ENCODE results near the gene CDH4. TPM values are rescaled to one million over a fixed set of nuclear protein-coding genes. Genes with fewer than 3 reads are reported as not detected.

CDH4 gene
- total RNA-seq, 1 donor from 2014 or later: not detected

GRCh38 chr20:61883857-61884393 is 631.9 kb downstream of the CDH4 start:
- Histone ChIP-seq H3K27me3 (no peaks in the 10 kb centered on the region), H3K27ac (no peak overlapping the region), H3K4me1 (no peaks in the 10 kb centered on the region), H3K9me3 (no peaks in the 10 kb centered on the region), H3K4me3 (no peak overlapping the region), H3K36me3 (no peaks in the 10 kb centered on the region)
- TF ChIP-seq CTCF (IDR thresholded peaks at IDR 0.05): no peak
- intact Hi-C loops (cut with DNase I): no loop called here
- DNase-seq (ENCODE audit: low spot score in 2 of 2): no peak

- TF ChIP-seq CTCF (IDR thresholded peaks at IDR 0.05): no peak
- Histone ChIP-seq H3K4me3 (no peak overlapping the region), H3K36me3 (no peaks in the 10 kb centered on the region), H3K27me3 (no peaks in the 10 kb centered on the region), H3K9me3 (no peaks in the 10 kb centered on the region), H3K27ac (no peak overlapping the region), H3K4me1 (no peaks in the 10 kb centered on the region)
- DNase-seq (ENCODE audit: low spot score in 2 of 2): no peak
- intact Hi-C loops (cut with DNase I): no loop called here
Measured at GRCh38 chr20:61884571-61885389, 632.7 kb downstream of the CDH4 start.

- intact Hi-C loops (cut with DNase I): no loop called here
- H3K9me3 ChIP-seq: no peaks in the 10 kb centered on the region
- H3K4me3 ChIP-seq: no peak overlapping the region
- DNase-seq (ENCODE audit: low spot score in 2 of 2): no peak
- no peaks in the 10 kb centered on the region for H3K27me3 ChIP-seq
- no peak for TF ChIP-seq CTCF (IDR thresholded peaks at IDR 0.05)
- H3K4me1 ChIP-seq: no peaks in the 10 kb centered on the region
- H3K27ac ChIP-seq: no peak overlapping the region
- H3K36me3 ChIP-seq: no peaks in the 10 kb centered on the region
Measured at GRCh38 chr20:61885759-61886715, 634.0 kb downstream of the CDH4 start.

- Histone ChIP-seq H3K27me3 (no peaks in the 10 kb centered on the region), H3K4me3 (no peak overlapping the region), H3K9me3 (no peaks in the 10 kb centered on the region), H3K4me1 (no peaks in the 10 kb centered on the region), H3K27ac (no peak overlapping the region), H3K36me3 (no peaks in the 10 kb centered on the region)
- peak in 2 of 3 experiments; percentile 25 to 35 for TF ChIP-seq CTCF (IDR thresholded peaks at IDR 0.05)
- intact Hi-C loops (cut with DNase I): no loop called here
- no peak for DNase-seq (ENCODE audit: low spot score in 2 of 2)
Measured at GRCh38 chr20:61886721-61887595, 634.9 kb downstream of the CDH4 start.

- intact Hi-C loops (cut with DNase I): no loop called here
- DNase-seq (ENCODE audit: low spot score in 2 of 2): no peak
- Histone ChIP-seq H3K9me3 (no peaks in the 10 kb centered on the region), H3K4me1 (no peaks in the 10 kb centered on the region), H3K27me3 (no peaks in the 10 kb centered on the region), H3K36me3 (no peaks in the 10 kb centered on the region), H3K4me3 (no peak overlapping the region), H3K27ac (no peak overlapping the region)
- no peak for TF ChIP-seq CTCF (IDR thresholded peaks at IDR 0.05)
Measured at GRCh38 chr20:61887596-61888093, 635.6 kb downstream of the CDH4 start.
